ENCODE data around the gene PRKCD. TPM values are rescaled to one million over a fixed set of nuclear protein-coding genes. Genes with fewer than 3 reads are reported as not detected.
A peak's percentile ranks its signal among the peaks of the same experiment; 100 is the strongest.

The PRKCD gene
- polyA plus RNA-seq, 1 donor from 2014 or later = 69.2 TPM

- Mint-ChIP-seq H3K9me3 (no peaks in the 10 kb centered on the region), H3K27ac (peak overlapping the region; percentile 95 to 99 (median 98)), H3K27me3 (no peaks in the 10 kb centered on the region), H3K4me1 (peaks cover 25 to 27% (median 27%) of the 10 kb centered on the region in 3 donors), H3K4me3 (peak overlapping the region; percentile 88 to 98 (median 96)), H3K36me3 (no peaks in the 10 kb centered on the region)
These were observed 29.9 kb upstream of the PRKCD start for GRCh38 chr3:53131096-53131495.

GRCh38 chr3:53132347-53132746 lies 28.7 kb upstream of the PRKCD start:
- Mint-ChIP-seq H3K4me1 (peaks cover 20 to 28% (median 20%) of the 10 kb centered on the region in 3 donors), H3K27me3 (no peaks in the 10 kb centered on the region), H3K4me3 (peak overlapping the region in 2 of 4 donors; percentile 28 to 88), H3K27ac (peak overlapping the region in 2 of 3 donors; percentile 23 to 95), H3K9me3 (no peaks in the 10 kb centered on the region), H3K36me3 (no peaks in the 10 kb centered on the region)

- H3K27me3 Mint-ChIP-seq = no peaks in the 10 kb centered on the region
- H3K4me1 Mint-ChIP-seq = peaks cover 13 to 22% (median 18%) of the 10 kb centered on the region in 3 donors
- H3K9me3 Mint-ChIP-seq = no peaks in the 10 kb centered on the region
- no peaks in the 10 kb centered on the region for H3K36me3 Mint-ChIP-seq
- H3K4me3 Mint-ChIP-seq = peak overlapping the region in 1 of 4 donors; percentile 60
- peak overlapping the region in 2 of 3 donors; percentile 19 to 69 for H3K27ac Mint-ChIP-seq
These were observed 26.3 kb upstream of the PRKCD start for GRCh38 chr3:53134631-53135232.

- peaks cover 4 to 13% (median 8%) of the 10 kb centered on the region in 3 donors for H3K4me1 Mint-ChIP-seq
- no peak overlapping the region for H3K4me3 Mint-ChIP-seq
- no peaks in the 10 kb centered on the region for H3K36me3 Mint-ChIP-seq
- H3K27me3 Mint-ChIP-seq = no peaks in the 10 kb centered on the region
- no peaks in the 10 kb centered on the region for H3K9me3 Mint-ChIP-seq
- H3K27ac Mint-ChIP-seq = no peak overlapping the region
These were observed 23.8 kb upstream of the PRKCD start for GRCh38 chr3:53137221-53137620.

GRCh38 chr3:53137835-53138446 lies 23.1 kb upstream of the PRKCD start:
- Mint-ChIP-seq H3K36me3 (no peaks in the 10 kb centered on the region), H3K4me3 (peak overlapping the region in 1 of 4 donors; percentile 24), H3K27ac (peak overlapping the region in 1 of 3 donors; percentile 24), H3K4me1 (peaks cover 4 to 13% (median 8%) of the 10 kb centered on the region in 3 donors), H3K27me3 (no peaks in the 10 kb centered on the region), H3K9me3 (no peaks in the 10 kb centered on the region)

GRCh38 chr3:53139906-53140846 lies 20.8 kb upstream of the PRKCD start:
- Mint-ChIP-seq H3K9me3 (no peaks in the 10 kb centered on the region), H3K4me3 (no peak overlapping the region), H3K27ac (no peak overlapping the region), H3K4me1 (peaks cover 4 to 8% (median 5%) of the 10 kb centered on the region in 3 donors), H3K36me3 (no peaks in the 10 kb centered on the region), H3K27me3 (no peaks in the 10 kb centered on the region)

GRCh38 chr3:53140847-53141845 lies 19.9 kb upstream of the PRKCD start:
- H3K36me3 Mint-ChIP-seq = no peaks in the 10 kb centered on the region
- H3K27ac Mint-ChIP-seq = no peak overlapping the region
- H3K4me3 Mint-ChIP-seq = no peak overlapping the region
- no peaks in the 10 kb centered on the region for H3K27me3 Mint-ChIP-seq
- peaks cover 3 to 8% (median 4%) of the 10 kb centered on the region in 3 donors for H3K4me1 Mint-ChIP-seq
- no peaks in the 10 kb centered on the region for H3K9me3 Mint-ChIP-seq

- H3K27me3 Mint-ChIP-seq = no peaks in the 10 kb centered on the region
- no peak overlapping the region for H3K27ac Mint-ChIP-seq
- peaks cover 1 to 6% (median 1%) of the 10 kb centered on the region in 3 donors for H3K4me1 Mint-ChIP-seq
- no peaks in the 10 kb centered on the region for H3K36me3 Mint-ChIP-seq
- H3K9me3 Mint-ChIP-seq = no peaks in the 10 kb centered on the region
- H3K4me3 Mint-ChIP-seq = no peak overlapping the region
These were observed 18.0 kb upstream of the PRKCD start for GRCh38 chr3:53142986-53143385.

- Mint-ChIP-seq H3K27me3 (no peaks in the 10 kb centered on the region), H3K4me3 (no peak overlapping the region)
These were observed 16.6 kb upstream of the PRKCD start for GRCh38 chr3:53144446-53144845.

GRCh38 chr3:53144862-53145712 lies 15.9 kb upstream of the PRKCD start:
- no peak overlapping the region for H3K4me3 Mint-ChIP-seq
- H3K27ac Mint-ChIP-seq = no peak overlapping the region

More at GRCh38 chr3:53144446-53144845, 16.6 kb upstream of the PRKCD start:
- H3K9me3 Mint-ChIP-seq = no peaks in the 10 kb centered on the region
- H3K4me1 Mint-ChIP-seq = peaks cover 0 to 1% (median 1%) of the 10 kb centered on the region in 3 donors
- H3K36me3 Mint-ChIP-seq = no peaks in the 10 kb centered on the region
- no peak overlapping the region for H3K27ac Mint-ChIP-seq

GRCh38 chr3:53145713-53146080 lies 15.3 kb upstream of the PRKCD start:
- H3K36me3 Mint-ChIP-seq = no peaks in the 10 kb centered on the region
- H3K4me1 Mint-ChIP-seq = peaks cover 0 to 1% (median 0%) of the 10 kb centered on the region in 3 donors
- no peak overlapping the region for H3K27ac Mint-ChIP-seq
- no peak overlapping the region for H3K4me3 Mint-ChIP-seq
- H3K9me3 Mint-ChIP-seq = no peaks in the 10 kb centered on the region
- H3K27me3 Mint-ChIP-seq = no peaks in the 10 kb centered on the region

More at GRCh38 chr3:53144862-53145712, 15.9 kb upstream of the PRKCD start:
- Mint-ChIP-seq H3K4me1 (peaks cover 0 to 1% (median 1%) of the 10 kb centered on the region in 3 donors), H3K36me3 (no peaks in the 10 kb centered on the region), H3K27me3 (no peaks in the 10 kb centered on the region), H3K9me3 (no peaks in the 10 kb centered on the region)

- Mint-ChIP-seq H3K27me3 (no peaks in the 10 kb centered on the region), H3K27ac (no peak overlapping the region), H3K9me3 (no peaks in the 10 kb centered on the region)
These were observed 14.6 kb upstream of the PRKCD start for GRCh38 chr3:53146319-53146891.

More at GRCh38 chr3:53146319-53146891, 14.6 kb upstream of the PRKCD start:
- H3K4me3 Mint-ChIP-seq = no peak overlapping the region
- H3K4me1 Mint-ChIP-seq = peaks cover 0 to 1% (median 0%) of the 10 kb centered on the region in 3 donors
- H3K36me3 Mint-ChIP-seq = no peaks in the 10 kb centered on the region
